GM12873 (cell line): ENCODE data around the gene MDGA2.

Experiments used
- CTCF ChIP-seq: IDR thresholded peaks from 2 replicates; pipeline ENCODE4 v1.5.1; 2012; ENCODE audit warnings: low read depth, mild to moderate bottlenecking, moderate library complexity, low read length, control low read depth; ENCODE audit not compliant: insufficient read depth; ENCODE audit errors: missing control alignments

The MDGA2 gene

GRCh38 chr14:47678993-47679392 is 3.6 kb upstream of the MDGA2 start:
- no peak for TF ChIP-seq CTCF

- no peak for TF ChIP-seq CTCF
These were observed 2.8 kb upstream of the MDGA2 start for GRCh38 chr14:47678157-47678556.

GRCh38 chr14:47676315-47676617 is 861 bp upstream of the MDGA2 start:
- no peak for TF ChIP-seq CTCF

- TF ChIP-seq CTCF = no peak
These were observed 601 bp downstream of the MDGA2 start for GRCh38 chr14:47674543-47675465.

GRCh38 chr14:47674148-47674542 is 1.3 kb downstream of the MDGA2 start:
- no peak for TF ChIP-seq CTCF

- no peak for TF ChIP-seq CTCF
These were observed 9.9 kb downstream of the MDGA2 start for GRCh38 chr14:47665337-47666134.

GRCh38 chr14:47662466-47662865 is 12.9 kb downstream of the MDGA2 start:
- TF ChIP-seq CTCF = no peak
